K562 (cell line): ENCODE results near the gene ZNF514. TPM values are rescaled to one million over a fixed set of nuclear protein-coding genes. Genes with fewer than 3 reads are reported as not detected.

Source experiments
- CREB1 ChIP-seq, 2 experiments: sonication (generic) in 1 of 2; formaldehyde crosslinking in 1 of 2; IDR thresholded peaks; 2 replicates each; pipeline versions ENCODE4 v1.6.1 to v1.8.0; 2012 to 2022; ENCODE audit warnings: inconsistent platforms in 1 of 2, mild to moderate bottlenecking in 1 of 2, missing genetic modification reagents in 1 of 2, moderate library complexity in 1 of 2
- ELF1 ChIP-seq: fragments of 200-800 bp; sonication (Bioruptor generic); IDR thresholded peaks from 2 replicates; pipeline ENCODE4 v1.6.1; 2016; ENCODE audit warnings: missing genetic modification characterization, missing compliant biosample characterization
- FOXK1 ChIP-seq: sonication (generic); formaldehyde crosslinking; IDR thresholded peaks from 2 replicates; pipeline ENCODE4 v1.8.0; 2022; ENCODE audit warnings: missing genetic modification reagents, mild to moderate bottlenecking, borderline replicate concordance
- JUN ChIP-seq, 2 experiments: sonication (generic) in 1 of 2; formaldehyde crosslinking in 1 of 2; IDR thresholded peaks; 2 replicates each; pipeline versions ENCODE4 v1.6.1 to v1.8.0; 2012 to 2022; ENCODE audit warnings: borderline replicate concordance in 2 of 2, mild to moderate bottlenecking in 2 of 2, improper control_type of control experiment in 1 of 2, low read depth in 1 of 2, low read length in 1 of 2, missing genetic modification reagents in 1 of 2
- JUND ChIP-seq, 2 experiments: IDR thresholded peaks; 2 replicates in 1 of 2; 3 replicates in 1 of 2; pipeline ENCODE4 v1.6.1; 2011; ENCODE audit warnings: borderline replicate concordance in 2 of 2, low read depth in 2 of 2, low read length in 2 of 2, improper control_type of control experiment in 1 of 2, missing biosample characterization in 1 of 2, missing genetic modification characterization in 1 of 2, missing genetic modification reagents in 1 of 2
- RB1 ChIP-seq: fragments of 450-650 bp; IDR thresholded peaks from 2 replicates; pipeline ENCODE4 v1.6.1; 2017; ENCODE audit warnings: low read depth, mild to moderate bottlenecking
- SPI1 ChIP-seq: IDR thresholded peaks from 2 replicates; pipeline ENCODE4 v1.6.1; 2011; ENCODE audit warnings: low read depth, low read length, control low read depth, borderline replicate concordance
- TAF1 ChIP-seq: IDR thresholded peaks from 2 replicates; pipeline ENCODE4 v1.6.1; 2011; ENCODE audit warnings: mild to moderate bottlenecking, low read length, moderate library complexity; ENCODE audit not compliant: insufficient read depth, control insufficient read depth, severe bottlenecking; ENCODE audit errors: extremely low read depth
- TAL1 ChIP-seq: fragments of 450-650 bp; IDR thresholded peaks from 2 replicates; pipeline ENCODE4 v1.6.1; 2016; ENCODE audit warnings: mild to moderate bottlenecking
- ZNF431 ChIP-seq: sonication (generic); formaldehyde crosslinking; IDR thresholded peaks from 2 replicates; pipeline ENCODE4 v1.8.0; 2022; ENCODE audit warnings: mild to moderate bottlenecking, missing genetic modification reagents
- polyA plus RNA-seq, 8 experiments: library from polyadenylated mRNA; depleted of rRNA in 4 of 8; stranded (reverse) in 5 of 8; unstranded in 3 of 8; fragments of >200 nt; fragmentation: Nextera tagmentation in 2 of 8; fragmentation: Illumina TruSeq in 1 of 8; extraction: Ambion mirVana in 2 of 8; extraction: Trizol in 1 of 8; gene quantifications; 2 replicates each; pipeline versions ENCODE4 v1.2.1 to v1.2.3, GENCODE V29; 2011 to 2014; ENCODE audit warnings: inconsistent platforms in 1 of 8, missing spikeins in 1 of 8
- total RNA-seq, 7 experiments: library from RNA; depleted of rRNA in 6 of 7; stranded (reverse); fragments of >200 nt in 6 of 7; fragmentation: Illumina TruSeq in 2 of 7; extraction: Trizol in 2 of 7; gene quantifications; 2 replicates each; pipeline versions ENCODE4 v1.2.1 to v1.2.3, GENCODE V29; 2011 to 2021; ENCODE audit warnings: low replicate concordance in 1 of 7
- TF ChIP-seq, protein P1 (sequence below): IDR thresholded peaks from 2 replicates; pipeline ENCODE4 v1.6.1; 2012; ENCODE audit warnings: low read depth, low read length, improper control_type of control experiment, borderline replicate concordance
- TF ChIP-seq, protein P2 (sequence below), 2 experiments: fragments of 450-650 bp; formaldehyde crosslinking in 1 of 2; IDR thresholded peaks; 2 replicates each; pipeline versions ENCODE4 v1.4.0 to v1.6.1; 2014 to 2020; ENCODE audit warnings: mild to moderate bottlenecking in 2 of 2, borderline replicate concordance in 1 of 2, low read depth in 1 of 2
- TF ChIP-seq, protein P3 (sequence below): sonication (generic); formaldehyde crosslinking; IDR thresholded peaks from 2 replicates; pipeline ENCODE4 v1.8.0; 2022; ENCODE audit warnings: mild to moderate bottlenecking, missing genetic modification reagents, borderline replicate concordance

Gene ZNF514
- total and polyA plus RNA-seq, 9 of the 15 experiments (the other 6 are each of a cell fraction or from before 2014, with no cell fraction given) = 7.5 to 17.7 (median 11.4) TPM

DNA sequence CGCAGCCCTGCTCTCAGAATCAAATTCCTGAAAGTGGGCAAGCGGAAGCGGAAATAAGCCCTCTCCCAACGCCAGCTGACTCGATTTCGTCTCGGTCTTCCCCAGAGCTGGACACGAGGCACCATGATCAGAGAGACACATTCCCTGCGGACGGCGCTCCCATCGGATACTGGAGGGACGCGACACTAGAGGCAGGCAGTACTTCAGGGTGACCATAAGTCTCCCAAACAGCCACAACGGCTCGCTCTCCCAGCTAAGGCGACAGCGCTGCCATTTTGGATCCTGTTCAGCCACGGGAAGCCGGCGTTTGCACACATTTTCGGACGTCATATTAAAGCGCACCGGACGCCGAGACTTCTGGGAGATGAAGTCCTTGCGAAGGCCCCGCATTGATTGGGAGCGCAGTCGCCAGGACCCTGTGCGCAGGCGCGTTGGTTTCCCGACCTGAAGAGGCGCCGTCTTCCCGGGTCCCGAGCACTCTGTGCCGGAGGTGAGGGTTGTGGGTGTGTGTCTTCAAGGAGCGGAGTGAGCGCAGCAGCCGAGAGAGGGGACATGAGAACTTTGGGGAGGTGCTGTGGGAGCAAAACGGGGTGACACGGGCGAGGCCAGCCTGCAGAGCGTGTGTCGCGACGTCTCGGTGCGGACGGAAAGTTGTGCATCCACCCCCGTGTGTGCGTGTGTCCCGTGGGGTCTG, 5.9 kb upstream of the ZNF514 start, which contains the start of gene ZNF2 (continued):
- TF ChIP-seq, protein P1, sequence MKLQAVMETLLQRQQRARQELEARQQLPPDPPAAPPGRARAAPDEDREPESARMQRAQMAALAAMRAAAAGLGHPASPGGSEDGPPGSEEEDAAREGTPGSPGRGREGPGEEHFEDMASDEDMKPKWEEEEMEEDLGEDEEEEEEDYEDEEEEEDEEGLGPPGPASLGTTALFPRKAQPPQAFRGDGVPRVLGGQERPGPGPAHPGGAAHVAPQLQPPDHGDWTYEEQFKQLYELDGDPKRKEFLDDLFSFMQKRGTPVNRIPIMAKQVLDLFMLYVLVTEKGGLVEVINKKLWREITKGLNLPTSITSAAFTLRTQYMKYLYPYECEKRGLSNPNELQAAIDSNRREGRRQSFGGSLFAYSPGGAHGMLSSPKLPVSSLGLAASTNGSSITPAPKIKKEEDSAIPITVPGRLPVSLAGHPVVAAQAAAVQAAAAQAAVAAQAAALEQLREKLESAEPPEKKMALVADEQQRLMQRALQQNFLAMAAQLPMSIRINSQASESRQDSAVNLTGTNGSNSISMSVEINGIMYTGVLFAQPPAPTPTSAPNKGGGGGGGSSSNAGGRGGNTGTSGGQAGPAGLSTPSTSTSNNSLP = no peak
- TF ChIP-seq, protein P2, sequence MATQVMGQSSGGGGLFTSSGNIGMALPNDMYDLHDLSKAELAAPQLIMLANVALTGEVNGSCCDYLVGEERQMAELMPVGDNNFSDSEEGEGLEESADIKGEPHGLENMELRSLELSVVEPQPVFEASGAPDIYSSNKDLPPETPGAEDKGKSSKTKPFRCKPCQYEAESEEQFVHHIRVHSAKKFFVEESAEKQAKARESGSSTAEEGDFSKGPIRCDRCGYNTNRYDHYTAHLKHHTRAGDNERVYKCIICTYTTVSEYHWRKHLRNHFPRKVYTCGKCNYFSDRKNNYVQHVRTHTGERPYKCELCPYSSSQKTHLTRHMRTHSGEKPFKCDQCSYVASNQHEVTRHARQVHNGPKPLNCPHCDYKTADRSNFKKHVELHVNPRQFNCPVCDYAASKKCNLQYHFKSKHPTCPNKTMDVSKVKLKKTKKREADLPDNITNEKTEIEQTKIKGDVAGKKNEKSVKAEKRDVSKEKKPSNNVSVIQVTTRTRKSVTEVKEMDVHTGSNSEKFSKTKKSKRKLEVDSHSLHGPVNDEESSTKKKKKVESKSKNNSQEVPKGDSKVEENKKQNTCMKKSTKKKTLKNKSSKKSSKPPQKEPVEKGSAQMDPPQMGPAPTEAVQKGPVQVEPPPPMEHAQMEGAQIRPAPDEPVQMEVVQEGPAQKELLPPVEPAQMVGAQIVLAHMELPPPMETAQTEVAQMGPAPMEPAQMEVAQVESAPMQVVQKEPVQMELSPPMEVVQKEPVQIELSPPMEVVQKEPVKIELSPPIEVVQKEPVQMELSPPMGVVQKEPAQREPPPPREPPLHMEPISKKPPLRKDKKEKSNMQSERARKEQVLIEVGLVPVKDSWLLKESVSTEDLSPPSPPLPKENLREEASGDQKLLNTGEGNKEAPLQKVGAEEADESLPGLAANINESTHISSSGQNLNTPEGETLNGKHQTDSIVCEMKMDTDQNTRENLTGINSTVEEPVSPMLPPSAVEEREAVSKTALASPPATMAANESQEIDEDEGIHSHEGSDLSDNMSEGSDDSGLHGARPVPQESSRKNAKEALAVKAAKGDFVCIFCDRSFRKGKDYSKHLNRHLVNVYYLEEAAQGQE (IDR thresholded peaks at IDR 0.05; ENCODE audit: borderline replicate concordance) = no peak
- TF ChIP-seq, protein P2 (CRISPR knock-in tag; IDR thresholded peaks at IDR 0.05; ENCODE audit: low read depth) = no peak
- TF ChIP-seq TAF1 (peak; percentile 94), ELF1 (peak; percentile 81), JUND (IDR thresholded peaks at IDR 0.05; ENCODE audit: borderline replicate concordance, low read depth, low read length) (peak; percentile 47), JUND (tag; IDR thresholded peaks at IDR 0.05; ENCODE audit: borderline replicate concordance, low read depth, low read length) (no peak; the same call in 2 of the 3 replicates), JUN (IDR thresholded peaks at IDR 0.05; ENCODE audit: borderline replicate concordance, low read depth, low read length) (peak; percentile 39; the same call in 1 of the 2 replicates), JUN (CRISPR knock-in tag; IDR thresholded peaks at IDR 0.05; ENCODE audit: borderline replicate concordance) (no peak), RB1 (peak; percentile 30; the same call in 1 of the 2 replicates), FOXK1 (no peak), TAL1 (no peak), SPI1 (no peak), ZNF431 (CRISPR knock-in tag) (no peak), CREB1 (IDR thresholded peaks at IDR 0.05) (peak; percentile 97), CREB1 (CRISPR knock-in tag; IDR thresholded peaks at IDR 0.05) (peak; percentile 97)
- TF ChIP-seq, protein P3, sequence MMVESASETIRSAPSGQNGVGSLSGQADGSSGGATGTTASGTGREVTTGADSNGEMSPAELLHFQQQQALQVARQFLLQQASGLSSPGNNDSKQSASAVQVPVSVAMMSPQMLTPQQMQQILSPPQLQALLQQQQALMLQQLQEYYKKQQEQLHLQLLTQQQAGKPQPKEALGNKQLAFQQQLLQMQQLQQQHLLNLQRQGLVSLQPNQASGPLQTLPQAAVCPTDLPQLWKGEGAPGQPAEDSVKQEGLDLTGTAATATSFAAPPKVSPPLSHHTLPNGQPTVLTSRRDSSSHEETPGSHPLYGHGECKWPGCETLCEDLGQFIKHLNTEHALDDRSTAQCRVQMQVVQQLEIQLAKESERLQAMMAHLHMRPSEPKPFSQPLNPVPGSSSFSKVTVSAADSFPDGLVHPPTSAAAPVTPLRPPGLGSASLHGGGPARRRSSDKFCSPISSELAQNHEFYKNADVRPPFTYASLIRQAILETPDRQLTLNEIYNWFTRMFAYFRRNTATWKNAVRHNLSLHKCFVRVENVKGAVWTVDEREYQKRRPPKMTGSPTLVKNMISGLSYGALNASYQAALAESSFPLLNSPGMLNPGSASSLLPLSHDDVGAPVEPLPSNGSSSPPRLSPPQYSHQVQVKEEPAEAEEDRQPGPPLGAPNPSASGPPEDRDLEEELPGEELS (CRISPR knock-in tag) = no peak
